ENCODE measurements around the gene ACTL10.

Gene ACTL10

DNA sequence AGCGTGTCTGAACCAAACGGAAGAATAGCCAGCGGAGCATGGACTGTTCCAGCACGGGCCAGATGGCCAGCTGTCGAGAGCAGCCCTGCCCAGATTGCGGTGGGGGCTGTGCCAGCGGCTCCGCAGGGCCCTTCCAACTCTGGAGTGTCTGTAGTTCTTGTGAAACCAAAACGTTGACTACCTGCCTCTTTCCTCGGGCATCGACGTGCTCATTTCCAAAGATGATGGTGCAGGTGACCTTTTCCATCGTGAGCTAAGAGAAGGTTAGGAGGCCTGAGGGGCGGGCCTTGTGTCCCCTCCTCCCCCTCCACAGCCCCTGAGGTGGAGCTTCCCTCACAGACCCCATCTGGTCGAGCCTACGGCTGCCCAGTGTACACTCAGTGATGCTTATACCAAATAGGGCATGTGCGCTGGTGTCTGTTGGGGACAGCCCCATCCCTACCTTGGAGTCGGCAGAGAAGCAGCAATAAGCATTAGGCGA lies 17.5 kb upstream of the ACTL10 start:
- no peak for DNase-seq (ENCODE audit: low read depth)

DNA sequence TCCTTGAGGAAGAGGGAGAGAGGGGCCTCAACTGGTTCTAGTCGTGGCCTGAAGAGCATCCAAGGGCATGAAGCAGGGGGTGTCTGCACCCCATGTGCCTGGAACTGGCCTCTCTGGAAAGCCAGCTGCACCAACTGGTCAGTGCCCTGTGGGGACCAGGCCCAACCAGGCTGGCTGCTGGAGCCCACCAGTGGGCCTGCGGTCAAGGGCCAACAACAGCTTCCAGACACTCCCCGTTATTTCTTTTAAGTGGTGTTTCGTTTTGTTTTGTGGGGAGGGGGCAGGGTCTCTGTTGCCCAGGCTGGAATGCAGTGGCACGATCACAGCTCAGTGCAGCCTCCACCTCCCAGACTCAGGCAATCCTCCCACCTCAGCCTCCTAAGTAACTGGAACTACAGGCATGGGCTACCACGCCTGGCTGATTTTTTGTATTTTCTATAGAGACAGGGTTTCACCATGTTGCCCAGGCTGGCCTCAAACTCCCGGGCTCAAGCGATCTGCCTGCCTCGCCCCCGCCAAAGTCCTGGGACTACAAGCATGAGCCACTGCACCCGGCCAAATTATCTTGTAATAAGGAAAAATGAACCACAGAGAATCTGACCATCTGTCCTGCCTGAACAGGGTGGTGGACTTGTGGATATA lies 16.5 kb upstream of the ACTL10 start:
- no peak for DNase-seq (ENCODE audit: low read depth)

DNA sequence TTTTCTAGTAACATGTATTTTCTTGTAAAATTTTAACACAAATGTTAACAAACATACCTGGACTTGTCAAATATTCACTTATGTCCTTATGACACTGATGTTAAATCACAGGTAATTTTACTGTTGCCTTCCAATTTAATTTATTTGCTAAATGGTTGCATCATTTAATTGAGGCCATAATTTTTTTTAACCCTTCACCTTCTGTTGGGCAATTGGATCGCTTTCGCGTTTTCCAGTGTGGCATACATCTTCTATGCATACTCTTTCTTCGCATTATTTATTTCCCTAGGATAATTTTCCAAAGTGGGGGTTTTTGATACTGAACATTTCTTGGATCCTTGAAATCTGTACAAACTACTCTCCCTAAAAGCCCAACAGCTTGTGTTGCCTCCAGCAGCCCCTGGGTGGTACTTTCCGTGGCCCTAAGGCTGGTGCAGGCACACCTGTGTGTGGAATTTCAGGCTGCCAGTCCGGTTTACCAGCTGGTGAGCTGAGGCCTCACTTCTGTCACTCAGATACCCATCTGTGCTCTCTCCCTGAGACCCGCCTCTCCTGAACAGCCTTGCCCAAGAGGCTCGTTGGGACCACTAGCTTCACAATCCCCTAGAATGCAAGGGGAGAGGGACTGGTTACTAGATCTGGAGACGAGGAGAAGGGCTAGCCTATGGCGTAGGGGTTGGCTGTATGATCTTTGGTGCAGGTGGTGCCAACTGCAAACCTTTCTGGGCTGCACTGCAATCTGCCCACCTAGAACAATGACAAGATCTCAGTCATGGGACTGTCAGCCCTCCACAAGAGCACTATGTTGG lies 15.8 kb upstream of the ACTL10 start:
- DNase-seq (ENCODE audit: low read depth) = no peak

DNA sequence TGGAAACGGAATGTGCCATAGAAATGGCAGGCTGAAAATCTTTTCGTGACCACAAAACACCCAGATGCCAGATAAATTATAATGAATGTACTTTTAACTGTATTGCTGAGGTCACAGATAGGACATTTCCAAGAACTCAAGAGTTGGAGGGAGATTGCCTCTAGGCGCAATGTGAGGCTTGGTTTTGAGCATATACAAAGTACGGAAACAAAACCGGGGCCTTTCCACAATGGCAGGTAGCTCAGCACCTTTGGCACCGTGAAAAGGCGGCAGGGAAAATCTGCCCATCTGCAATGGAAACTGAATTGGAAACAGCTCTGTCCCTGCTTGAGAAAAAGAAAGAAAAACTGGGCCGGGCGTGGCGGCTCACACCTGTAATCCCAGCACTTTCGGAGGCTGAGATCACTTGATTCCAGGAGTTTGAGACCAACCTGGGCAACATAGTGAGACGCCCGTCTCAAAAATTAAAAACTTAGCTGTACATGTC lies 15.1 kb upstream of the ACTL10 start:
- DNase-seq (ENCODE audit: low read depth) = no peak

DNA sequence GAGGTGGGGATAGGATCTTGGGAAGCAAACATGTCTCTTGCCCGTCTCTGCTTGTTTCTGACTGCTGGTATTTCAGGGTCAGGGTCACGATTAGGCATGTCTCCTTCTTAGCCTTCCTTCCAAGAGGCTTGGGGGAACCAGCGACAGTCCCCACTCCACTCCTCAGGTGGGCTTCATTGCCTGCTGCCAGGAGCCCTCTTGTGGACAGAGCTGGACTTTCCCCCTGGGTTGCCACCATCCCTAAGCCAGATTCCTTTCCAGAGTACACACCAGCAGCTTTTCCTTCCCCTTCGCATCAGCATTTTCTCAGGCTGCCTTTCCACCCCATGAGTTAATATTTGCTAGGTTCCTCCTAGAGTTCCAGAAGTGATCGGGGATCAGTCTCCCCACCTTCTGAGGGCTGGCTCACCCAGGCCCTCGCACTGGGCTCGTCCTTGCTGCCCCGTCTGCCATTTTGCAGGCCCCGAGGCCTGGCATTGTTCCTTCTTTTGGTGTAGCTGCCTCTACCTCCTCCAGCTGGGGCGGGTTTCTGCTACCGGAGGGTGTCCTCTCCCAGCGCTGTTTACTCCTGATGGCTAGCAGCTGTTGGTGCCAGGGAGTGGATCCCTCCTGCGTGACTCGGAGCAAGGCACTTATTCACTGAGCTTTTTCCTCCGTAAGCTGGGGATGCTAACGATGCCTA lies 13.4 kb upstream of the ACTL10 start:
- DNase-seq (ENCODE audit: low read depth) = no peak

DNA sequence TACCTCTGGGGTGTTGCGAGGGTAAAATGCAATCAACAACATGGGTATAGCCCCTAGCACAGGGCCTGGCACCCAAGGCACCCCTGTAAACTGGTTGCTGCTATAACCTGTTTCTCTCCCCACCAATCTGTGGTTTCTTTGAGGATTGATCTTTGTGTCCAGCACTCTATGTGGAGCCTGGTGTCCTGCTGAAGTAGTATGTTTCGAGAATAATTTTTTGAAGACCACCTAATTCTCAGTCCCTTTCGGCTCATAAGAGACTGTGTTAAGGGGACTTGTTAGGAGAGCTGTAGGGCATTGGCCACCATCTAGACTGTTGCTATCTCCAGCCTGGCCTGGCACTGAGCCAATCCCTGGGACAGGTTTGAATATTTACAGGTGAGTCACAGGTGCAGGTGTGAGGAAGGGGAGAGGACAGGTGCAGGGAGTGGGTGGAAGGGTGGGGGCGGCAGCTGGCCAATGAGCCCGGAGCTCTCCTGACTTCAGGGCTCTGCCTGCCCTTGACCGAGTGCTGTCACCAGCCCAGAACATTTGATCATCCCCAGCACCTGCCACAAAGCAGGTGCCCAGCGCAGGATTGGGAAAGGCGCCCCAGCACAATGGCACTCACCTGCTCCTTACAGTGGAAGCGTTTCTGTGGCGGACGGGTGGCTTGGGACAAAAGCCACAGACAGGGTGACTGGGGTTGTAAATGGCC lies 12.7 kb upstream of the ACTL10 start:
- no peak for DNase-seq (ENCODE audit: low read depth)

DNA sequence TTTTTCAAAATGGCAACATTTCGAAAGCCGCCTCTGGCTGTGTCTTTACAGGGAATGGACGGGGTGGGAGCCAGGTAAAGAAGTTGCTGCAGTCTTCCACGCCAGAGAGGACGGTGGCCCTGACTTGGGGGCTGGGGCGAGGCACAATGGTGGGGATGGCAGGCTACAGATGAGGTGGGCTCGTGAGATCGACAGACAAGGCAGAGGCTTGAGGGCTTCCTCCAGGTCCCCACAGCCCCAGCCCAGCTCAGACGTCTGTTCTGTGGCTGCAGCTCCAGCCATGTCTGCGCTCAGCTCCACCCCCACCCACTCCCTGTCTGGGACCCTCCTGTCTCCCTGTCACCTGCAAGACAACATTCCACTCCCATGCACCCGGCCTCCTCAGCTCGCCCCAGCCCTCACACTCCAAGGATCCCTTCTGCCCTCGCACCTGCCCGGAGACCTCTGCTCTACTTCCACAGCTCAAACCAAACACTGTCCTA lies 12.0 kb upstream of the ACTL10 start:
- no peak for DNase-seq (ENCODE audit: low read depth)

DNA sequence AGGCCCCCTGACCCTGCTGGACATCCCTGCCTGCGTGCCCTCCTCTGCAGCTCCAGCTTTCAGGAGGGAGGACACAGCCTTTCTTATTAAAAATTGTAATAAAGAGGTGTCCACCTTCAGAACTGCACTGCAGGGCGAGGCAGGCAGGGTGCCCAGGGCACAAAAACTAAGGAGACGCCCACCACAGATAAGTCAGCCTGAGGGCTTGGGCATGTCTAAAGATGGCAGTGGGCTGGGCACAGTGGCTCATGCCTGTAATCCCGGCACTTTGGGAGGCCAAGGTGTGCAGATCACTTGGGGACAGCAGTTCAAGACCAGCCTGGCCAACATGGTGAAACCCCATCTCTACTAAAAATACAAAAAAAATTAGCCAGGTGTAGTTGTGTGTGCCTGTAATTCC lies 11.6 kb upstream of the ACTL10 start:
- DNase-seq (ENCODE audit: low read depth) = no peak

DNA sequence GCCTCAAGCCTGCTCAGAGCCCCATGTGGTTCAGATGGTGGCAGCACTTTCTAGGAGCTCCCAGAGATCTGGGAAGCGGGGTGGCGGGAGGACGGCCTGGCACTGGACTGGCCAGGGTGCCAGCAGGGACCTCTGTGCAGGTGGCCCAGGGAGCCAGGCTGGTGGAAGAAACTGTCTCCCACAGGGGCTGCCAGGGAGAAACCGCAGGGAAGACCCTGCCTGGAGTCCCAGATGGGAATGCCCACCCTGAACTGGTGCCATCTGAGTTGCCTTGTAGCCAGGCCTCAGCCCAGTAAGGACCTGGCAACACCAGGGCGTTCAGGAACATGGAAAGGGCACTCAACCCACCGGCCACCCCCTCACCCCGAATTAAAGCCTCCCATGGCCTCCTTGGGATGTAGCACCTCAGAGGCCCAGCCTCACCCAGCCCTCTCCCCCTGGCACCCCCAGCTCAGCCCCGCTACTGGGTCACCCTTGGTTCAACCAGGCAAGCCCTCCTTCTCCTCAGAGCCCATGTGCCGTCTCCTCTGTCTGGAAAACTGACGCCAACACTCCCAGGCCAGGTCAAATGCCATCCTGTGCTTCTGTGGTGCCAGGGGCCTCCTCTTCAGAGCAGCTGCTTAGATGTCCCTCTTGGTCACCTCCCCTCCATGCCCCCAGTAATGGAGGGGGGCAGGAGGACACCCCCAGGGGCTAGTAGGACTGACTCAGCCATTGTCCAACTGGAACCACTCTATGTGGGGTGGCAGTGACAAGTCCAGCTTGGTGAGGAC lies 10.5 kb upstream of the ACTL10 start:
- DNase-seq (ENCODE audit: low read depth) = no peak

DNA sequence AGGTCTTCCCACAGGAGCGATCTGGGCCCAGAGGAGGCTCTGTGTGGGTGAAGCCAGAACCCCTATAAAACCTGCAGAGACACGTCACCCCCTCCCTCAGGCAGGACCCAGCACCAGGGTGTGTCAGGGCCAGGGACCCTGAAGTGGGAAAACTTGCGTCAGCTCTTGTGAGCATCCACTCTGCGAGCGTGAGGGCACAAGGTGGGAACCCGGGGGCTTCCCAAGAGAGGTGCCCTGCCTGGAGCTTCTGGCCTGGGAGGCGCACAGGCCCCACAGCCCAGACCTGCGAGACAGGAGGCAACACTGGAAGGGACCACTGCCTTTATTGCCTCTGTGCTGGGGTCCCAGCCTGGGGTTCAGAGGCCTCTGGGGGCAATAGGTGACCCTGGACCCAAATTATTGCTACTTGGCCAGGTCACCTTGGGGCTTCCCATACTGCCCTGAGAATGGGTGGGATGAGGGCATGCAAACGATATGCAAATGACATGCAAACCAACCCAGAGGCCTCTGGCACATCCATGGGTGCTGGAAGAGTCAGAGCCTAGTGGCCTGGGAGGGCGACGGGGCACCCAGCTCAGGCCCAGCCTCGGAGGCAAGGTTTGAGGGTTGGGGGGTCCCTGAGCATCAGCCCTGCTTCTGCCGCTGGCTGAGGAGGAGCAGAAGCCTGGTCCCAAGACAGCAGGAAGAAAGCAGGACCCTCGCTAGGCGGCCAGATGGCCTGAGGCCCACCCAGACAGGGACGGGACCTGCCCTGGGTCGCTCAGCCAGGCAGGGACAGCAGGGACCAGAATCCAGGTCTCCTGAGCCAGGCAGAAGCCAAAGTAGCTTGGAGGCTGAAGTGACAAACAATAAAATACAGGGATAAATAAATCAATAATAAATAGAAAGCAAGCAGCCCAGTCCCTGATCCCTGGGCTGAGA lies 9.7 kb upstream of the ACTL10 start:
- DNase-seq (ENCODE audit: low read depth) = no peak

DNA sequence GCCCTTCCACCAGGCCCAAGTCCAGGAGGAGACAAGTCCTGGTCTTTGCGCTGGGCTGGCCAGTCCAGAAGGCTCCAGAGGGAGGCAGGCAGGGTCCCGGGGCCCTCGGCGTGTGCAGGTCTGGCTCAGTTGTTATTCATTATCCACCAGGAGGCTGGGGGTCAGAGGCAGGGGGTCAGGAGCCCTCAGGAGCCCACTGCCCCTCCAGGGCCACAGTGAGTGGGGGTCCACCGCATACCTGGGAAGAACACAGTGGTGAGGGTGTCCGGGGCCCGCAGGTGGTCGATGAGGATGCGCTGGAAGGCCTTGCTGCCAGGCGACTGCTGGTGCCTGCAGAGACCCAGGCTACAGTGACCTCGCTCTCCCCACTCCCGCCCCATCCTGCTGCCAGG lies 9.0 kb upstream of the ACTL10 start:
- DNase-seq (ENCODE audit: low read depth) = no peak

DNA sequence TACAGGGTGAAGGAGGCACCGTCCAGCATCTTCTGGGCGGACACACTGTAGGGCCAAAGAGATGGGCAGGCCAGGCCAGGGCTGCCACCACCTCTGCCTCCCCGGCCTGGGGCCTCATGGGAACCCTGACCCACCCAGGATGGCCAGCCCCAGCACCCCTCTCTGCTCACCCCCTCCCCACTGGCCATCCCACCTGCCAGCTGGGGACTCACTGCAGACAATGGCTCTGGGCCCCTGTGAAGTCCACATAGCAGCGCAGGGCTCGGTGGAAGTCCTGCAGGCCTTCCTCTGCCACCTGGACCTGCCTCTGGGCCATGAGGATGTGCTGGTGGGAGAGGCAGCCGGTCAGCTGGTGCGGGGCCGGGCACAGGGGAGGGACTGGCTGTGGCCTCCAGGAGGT lies 8.2 kb upstream of the ACTL10 start:
- DNase-seq (ENCODE audit: low read depth) = no peak

DNA sequence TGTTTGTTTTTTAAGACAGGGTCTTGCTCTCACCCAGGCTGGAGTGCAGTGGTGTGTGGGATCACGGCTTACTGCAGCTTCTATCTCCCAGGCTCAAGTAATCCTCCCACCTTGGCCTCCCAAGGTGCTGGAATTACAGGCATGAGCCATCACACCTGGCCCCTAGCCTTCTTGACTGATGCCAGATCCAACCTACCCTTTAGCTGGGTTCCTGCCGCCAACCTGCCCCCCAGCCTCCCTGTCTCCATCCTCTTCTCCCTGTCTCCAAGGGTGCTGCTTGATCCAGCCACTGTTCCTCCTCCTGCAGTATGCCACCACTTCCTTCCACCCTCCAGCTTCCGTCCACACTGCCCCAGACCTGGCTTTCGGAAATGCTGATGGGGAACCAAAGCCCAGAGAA lies 7.8 kb upstream of the ACTL10 start:
- no peak for DNase-seq (ENCODE audit: low read depth)

DNA sequence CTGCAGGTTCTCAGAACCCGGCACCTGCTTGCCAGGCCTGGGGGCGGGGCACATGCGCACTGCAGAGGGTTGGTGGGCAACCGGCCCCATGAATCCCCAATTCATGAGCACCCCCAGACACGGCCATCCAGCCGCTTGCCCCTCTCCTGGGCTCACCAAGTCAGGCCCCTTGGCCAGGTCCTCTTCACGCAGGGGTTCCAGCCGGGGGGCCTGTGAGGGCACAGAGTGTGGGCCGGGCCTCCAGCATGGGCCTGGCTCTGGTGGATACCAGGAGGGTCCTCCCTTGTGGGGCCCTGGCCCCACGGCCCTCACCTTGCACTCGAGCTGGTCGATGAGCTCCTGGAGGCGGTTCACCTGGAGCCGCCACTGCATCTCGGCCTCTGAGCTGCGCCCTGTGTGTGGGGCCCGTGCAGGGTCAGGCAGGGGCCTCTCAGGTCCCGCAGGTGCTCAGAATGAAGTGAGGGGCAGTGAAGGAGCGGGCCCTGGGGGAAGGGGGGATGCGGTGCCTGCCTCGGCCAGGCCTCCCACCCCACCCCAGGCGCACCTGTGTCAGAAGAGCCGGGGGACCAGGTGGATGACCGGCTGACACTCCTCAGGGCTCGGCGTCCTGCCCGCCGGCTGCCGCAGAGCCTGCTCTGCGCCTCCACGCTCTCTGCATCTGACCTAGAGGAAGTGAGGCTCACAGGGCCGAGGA lies 7.3 kb upstream of the ACTL10 start:
- DNase-seq (ENCODE audit: low read depth) = no peak

DNA sequence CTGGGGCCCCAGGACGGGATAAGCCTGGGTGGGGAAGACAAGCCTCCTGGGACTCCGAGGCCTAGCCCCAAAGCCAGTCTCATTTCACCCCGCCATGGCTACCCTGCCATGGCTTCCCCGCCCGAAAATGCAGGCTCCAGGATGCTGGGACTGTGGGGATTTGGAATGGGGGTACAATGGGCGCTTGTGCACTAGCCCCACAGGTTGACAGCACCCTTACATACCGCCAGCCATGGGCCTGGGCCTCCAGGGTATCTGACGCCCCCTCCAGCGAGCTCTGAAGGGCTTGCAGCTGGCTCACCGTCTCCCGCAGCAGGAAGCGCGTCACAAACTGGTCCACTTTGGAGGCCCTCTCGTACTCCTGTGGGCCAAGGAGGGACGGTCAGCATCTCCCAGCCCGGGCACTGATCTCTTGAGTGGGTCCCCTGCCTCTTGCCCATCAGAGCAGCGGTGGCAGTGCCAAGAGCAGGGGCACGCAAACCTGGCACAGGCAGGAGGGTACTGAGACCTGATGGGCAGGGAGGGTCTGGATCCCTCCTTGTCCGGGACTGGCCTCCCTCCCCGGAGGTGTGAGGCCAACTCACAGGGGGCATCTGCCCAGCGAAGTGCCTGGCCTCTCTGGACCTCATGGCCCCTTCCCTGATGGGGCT lies 6.6 kb upstream of the ACTL10 start:
- DNase-seq (ENCODE audit: low read depth) = no peak

DNA sequence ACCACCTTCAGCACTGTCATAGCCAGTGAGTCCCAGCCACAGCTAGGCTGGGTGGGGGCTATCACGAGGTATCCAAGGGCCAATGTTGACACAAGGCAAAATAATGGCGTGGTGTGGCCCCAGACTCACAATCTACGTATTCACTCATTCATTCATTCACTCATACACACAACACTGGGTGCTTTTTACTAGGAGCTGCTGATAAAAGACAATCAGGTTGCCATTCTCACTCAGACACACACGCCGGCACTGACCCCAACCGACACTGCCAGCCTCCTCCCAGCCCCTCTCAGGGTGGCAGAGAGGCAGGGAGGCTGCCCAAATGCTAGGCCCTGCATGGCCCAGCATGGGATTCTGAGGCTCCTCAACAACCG lies 6.1 kb upstream of the ACTL10 start:
- DNase-seq (ENCODE audit: low read depth) = no peak

DNA sequence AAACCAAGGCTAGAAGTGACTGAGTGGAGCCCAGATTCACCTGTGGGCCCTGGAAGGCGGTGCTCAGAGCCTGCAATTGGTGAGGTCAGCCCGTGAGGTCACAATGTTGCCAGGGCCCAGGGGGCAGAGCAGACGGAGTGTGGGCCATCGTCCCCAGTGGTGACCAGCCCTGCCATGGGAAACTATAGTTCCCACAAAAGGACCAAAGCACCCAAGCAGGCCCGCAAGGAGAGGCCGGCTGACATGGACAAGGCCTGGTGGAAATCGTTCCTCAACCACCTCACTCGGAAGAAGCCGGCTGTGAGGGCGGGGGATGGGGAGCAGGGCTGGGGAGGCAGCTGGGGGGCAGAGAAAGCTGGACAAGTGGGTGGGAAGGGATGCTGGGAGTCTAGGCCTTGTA lies 4.6 kb upstream of the ACTL10 start, which contains the start of gene C20orf144:
C20orf144 (plus strand) TSS at position 156 of the 400 bp plus-strand sequence; CDS start at position 175, 19 bp downstream.
- no peak for DNase-seq (ENCODE audit: low read depth)

DNA sequence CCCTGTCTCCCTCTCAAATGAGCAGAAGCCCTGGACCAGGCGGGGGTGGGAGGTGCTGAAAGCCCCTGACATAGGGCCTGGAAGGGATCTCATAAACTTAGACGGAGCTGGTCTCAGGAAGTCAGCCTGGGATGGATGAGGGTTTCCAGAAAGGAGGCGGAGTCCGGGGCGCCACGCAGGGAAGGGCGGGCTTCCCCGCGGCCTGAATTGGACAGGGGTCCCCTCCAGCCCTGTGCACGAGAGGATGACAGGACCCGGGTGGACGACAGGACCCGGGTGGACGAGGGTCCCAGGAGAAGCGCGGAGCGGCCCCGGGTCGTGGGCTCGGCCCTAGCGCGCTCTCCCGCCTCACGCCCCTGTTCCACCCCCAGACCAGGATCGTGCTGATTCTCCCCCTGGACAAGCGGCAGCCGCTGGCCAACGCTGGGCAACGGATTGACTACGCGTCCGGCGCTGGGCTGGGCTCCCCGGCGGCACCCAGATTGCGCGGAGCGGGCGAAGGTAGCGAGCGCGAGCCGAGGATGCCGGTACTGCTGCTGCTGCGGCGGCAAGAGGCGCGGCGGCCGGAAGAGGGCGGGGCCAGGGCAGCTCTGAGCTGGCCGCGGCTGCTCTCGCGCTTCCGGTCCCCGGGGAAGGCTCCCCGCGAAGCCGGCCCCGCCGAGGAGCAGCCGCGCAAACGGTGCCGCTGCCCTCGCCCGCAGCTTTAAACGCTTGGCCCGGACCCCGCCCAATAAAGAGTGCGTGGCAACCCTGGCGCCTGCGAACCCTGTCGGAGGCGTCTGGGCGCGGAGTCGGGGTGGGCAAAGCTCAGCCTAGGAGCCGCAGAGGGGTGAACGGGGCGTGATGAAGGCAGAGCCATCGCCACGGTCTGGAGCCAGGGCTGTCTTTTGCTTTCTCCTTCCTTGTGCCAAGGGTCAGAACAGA lies 3.3 kb upstream of the ACTL10 start:
- DNase-seq (ENCODE audit: low read depth) = peak; percentile 79

Data from stimulated activated CD8-positive, alpha-beta memory T cell treated with anti-CD3 and anti-CD28 coated beads, Interleukin-4, amount 100 ng/mL, for 24 hours (primary cell).